Tibial nerve (tissue), 4 donors: ENCODE data around the gene OPHN1.

Source experiments
- EP300 ChIP-seq, 2 donors: sonication (generic); formaldehyde crosslinking; IDR thresholded peaks; one replicate each; pipeline ENCODE4 v1.6.1; 2017; ENCODE audit warnings: antibody characterized with exemption in 2 of 2, mild to moderate bottlenecking in 1 of 2
- POLR2A ChIP-seq, 2 donors: fragments of 450-650 bp; IDR thresholded peaks; one replicate each; pipeline ENCODE4 v1.6.1; 2017; ENCODE audit warnings: antibody characterized with exemption in 2 of 2, mild to moderate bottlenecking in 2 of 2, moderate library complexity in 2 of 2
- TF ChIP-seq, protein P1 (sequence below), 5 experiments: fragments of 200-600 bp in 3 of 5; fragments of 450-650 bp in 2 of 5; sonication (generic) in 3 of 5; IDR thresholded peaks; one replicate each; pipeline ENCODE4 v1.5.1; 2016 to 2019; ENCODE audit warnings: antibody characterized with exemption in 5 of 5, mild to moderate bottlenecking in 3 of 5, moderate library complexity in 2 of 5

DNA sequence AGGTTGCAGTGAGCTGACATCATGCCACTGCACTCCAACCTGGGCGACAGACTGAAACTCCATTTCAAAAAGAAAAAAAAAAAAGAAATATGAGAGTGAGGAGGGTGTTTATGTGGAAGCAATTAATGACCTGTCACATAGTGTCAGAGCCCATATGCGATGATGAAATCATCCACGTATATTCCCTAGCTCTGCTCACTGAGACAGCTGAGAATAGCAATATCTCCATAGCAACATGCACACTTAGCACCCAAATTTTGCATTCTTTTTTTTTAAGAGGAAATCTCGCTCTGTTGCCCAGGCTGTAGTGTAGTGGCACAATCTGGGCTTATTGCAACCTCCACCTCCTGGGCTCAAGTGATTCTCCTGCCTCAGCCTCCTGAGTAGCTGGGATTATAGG, 31.5 kb upstream of the OPHN1 start:
- TF ChIP-seq, protein P1, sequence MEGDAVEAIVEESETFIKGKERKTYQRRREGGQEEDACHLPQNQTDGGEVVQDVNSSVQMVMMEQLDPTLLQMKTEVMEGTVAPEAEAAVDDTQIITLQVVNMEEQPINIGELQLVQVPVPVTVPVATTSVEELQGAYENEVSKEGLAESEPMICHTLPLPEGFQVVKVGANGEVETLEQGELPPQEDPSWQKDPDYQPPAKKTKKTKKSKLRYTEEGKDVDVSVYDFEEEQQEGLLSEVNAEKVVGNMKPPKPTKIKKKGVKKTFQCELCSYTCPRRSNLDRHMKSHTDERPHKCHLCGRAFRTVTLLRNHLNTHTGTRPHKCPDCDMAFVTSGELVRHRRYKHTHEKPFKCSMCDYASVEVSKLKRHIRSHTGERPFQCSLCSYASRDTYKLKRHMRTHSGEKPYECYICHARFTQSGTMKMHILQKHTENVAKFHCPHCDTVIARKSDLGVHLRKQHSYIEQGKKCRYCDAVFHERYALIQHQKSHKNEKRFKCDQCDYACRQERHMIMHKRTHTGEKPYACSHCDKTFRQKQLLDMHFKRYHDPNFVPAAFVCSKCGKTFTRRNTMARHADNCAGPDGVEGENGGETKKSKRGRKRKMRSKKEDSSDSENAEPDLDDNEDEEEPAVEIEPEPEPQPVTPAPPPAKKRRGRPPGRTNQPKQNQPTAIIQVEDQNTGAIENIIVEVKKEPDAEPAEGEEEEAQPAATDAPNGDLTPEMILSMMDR (IDR thresholded peaks at IDR 0.05): no peak
- no peak for TF ChIP-seq POLR2A (IDR thresholded peaks at IDR 0.05)
- no peak for TF ChIP-seq EP300 (IDR thresholded peaks at IDR 0.05)
